Esophagus muscularis mucosa (tissue), 4 donors: Measurements from ENCODE around the gene CYGB. TPM values are rescaled to one million over a fixed set of nuclear protein-coding genes. Genes with fewer than 3 reads are reported as not detected.

Experiments used
- DNase-seq: peaks from one replicate; pipeline ENCODE4 v3.0.0-alpha.2; 2017; ENCODE audit errors: extremely low spot score
- H3K27ac ChIP-seq, 4 donors: fragments of 200-600 bp; sonication (generic); replicated peaks in 1 of 4; 1 replicate in 3 of 4; 2 replicates in 1 of 4; pipeline ENCODE4 v1.5.1; 2016 to 2019; ENCODE audit warnings: mild to moderate bottlenecking in 1 of 4
- H3K27me3 ChIP-seq, 4 donors: fragments of 200-600 bp; sonication (generic); one replicate each; pipeline versions ENCODE4 v1.5.1 to v1.6.0; 2016 to 2019
- H3K36me3 ChIP-seq, 4 donors: fragments of 200-600 bp; sonication (generic); one replicate each; pipeline ENCODE4 v1.5.1; 2016 to 2019
- H3K4me1 ChIP-seq, 4 donors: fragments of 200-600 bp; sonication (generic); one replicate each; pipeline ENCODE4 v1.5.1; 2016 to 2019
- H3K4me3 ChIP-seq, 4 donors: fragments of 200-600 bp; sonication (generic); 1 replicate in 2 of 4; 2 replicates in 2 of 4; pipeline ENCODE4 v1.5.1; 2016 to 2019; ENCODE audit warnings: mild to moderate bottlenecking in 4 of 4, moderate library complexity in 1 of 4
- H3K9me3 ChIP-seq, 4 donors: fragments of 200-600 bp; sonication (generic); 1 replicate in 3 of 4; 2 replicates in 1 of 4; pipeline ENCODE4 v1.5.1; 2016 to 2019
- CTCF ChIP-seq, 3 experiments: fragments of 200-600 bp in 2 of 3; fragments of 450-650 bp in 1 of 3; sonication (generic) in 2 of 3; IDR thresholded peaks; one replicate each; pipeline ENCODE4 v1.5.1; 2017 to 2019; ENCODE audit warnings: antibody characterized with exemption in 3 of 3, mild to moderate bottlenecking in 2 of 3, moderate library complexity in 1 of 3
- EP300 ChIP-seq: sonication (generic); formaldehyde crosslinking; IDR thresholded peaks from one replicate; pipeline ENCODE4 v1.6.1; 2017; ENCODE audit warnings: antibody characterized with exemption
- POLR2A ChIP-seq: fragments of 450-650 bp; IDR thresholded peaks from one replicate; pipeline ENCODE4 v1.6.1; 2017; ENCODE audit warnings: antibody characterized with exemption, moderate library complexity, mild to moderate bottlenecking, low read depth
- POLR2AphosphoS5 ChIP-seq, 2 donors: sonication (generic); formaldehyde crosslinking; IDR thresholded peaks; one replicate each; pipeline ENCODE4 v1.6.1; 2017; ENCODE audit warnings: antibody characterized with exemption in 2 of 2
- WGBS: methylation state at CpG from one replicate; pipeline ENCODE4 v1.1.5; 2018; 5-methylcytosine and 5-hydroxymethylcytosine counted together
- intact Hi-C: fragments of 100-400 bp; cut with DNase I; formaldehyde crosslinking; loops from one replicate; pipeline ENCODE4 v1.15.1; 2023
- total RNA-seq, 4 donors: library from RNA; depleted of rRNA; stranded (reverse); fragments of >200 nt; gene quantifications; one replicate each; pipeline versions ENCODE4 v1.1.0 to v1.2.1, GENCODE V29; 2016

Gene CYGB
- total RNA-seq, 4 donors from 2014 or later: 10.8 to 23.5 (median 20.7) TPM

GRCh38 chr17:76500074-76500746 is 37.3 kb downstream of the CYGB start:
- Histone ChIP-seq H3K9me3 (no peaks in the 10 kb centered on the region), H3K27ac (peak overlapping the region; percentile 77 to 85 (median 82)), H3K36me3 (no peaks in the 10 kb centered on the region), H3K27me3 (no peaks in the 10 kb centered on the region), H3K4me3 (peak overlapping the region; percentile 65 to 88 (median 68)), H3K4me1 (peaks cover 39 to 52% (median 49%) of the 10 kb centered on the region in 4 donors)
- 69% methylated on average over 13 of the region's 17 CpGs for WGBS
- no peak for TF ChIP-seq EP300
- no peak for TF ChIP-seq POLR2A
- TF ChIP-seq CTCF (IDR thresholded peaks at IDR 0.05): no peak
- peak in 1 of 2 donors; percentile 18 for TF ChIP-seq POLR2AphosphoS5 (IDR thresholded peaks at IDR 0.05)
- no peak for DNase-seq
- intact Hi-C loops: loop anchor here (10.0 kb wide), 1 partner anchor 195 kb away; the partner anchor contains the start of gene QRICH2

- peak overlapping the region; percentile 77 to 85 (median 82) for H3K27ac ChIP-seq
Measured at GRCh38 chr17:76499267-76499667, 38.2 kb downstream of the CYGB start.

GRCh38 chr17:76498876-76499251 is 38.6 kb downstream of the CYGB start:
- 81% methylated on average over 4 of the region's 4 CpGs for WGBS
- DNase-seq: no peak
- peak overlapping the region in 1 of 4 donors; percentile 68 for H3K4me3 ChIP-seq
- no peaks in the 10 kb centered on the region for H3K9me3 ChIP-seq
- H3K27ac ChIP-seq: peak overlapping the region; percentile 77 to 85 (median 82)
- H3K36me3 ChIP-seq: peaks cover 0 to 4% (median 0%) of the 10 kb centered on the region in 4 donors
- peaks cover 43 to 56% (median 52%) of the 10 kb centered on the region in 4 donors for H3K4me1 ChIP-seq
- no peak for TF ChIP-seq EP300
- TF ChIP-seq CTCF (IDR thresholded peaks at IDR 0.05): no peak
- TF ChIP-seq POLR2AphosphoS5 (IDR thresholded peaks at IDR 0.05): no peak
- TF ChIP-seq POLR2A: no peak
- H3K27me3 ChIP-seq: no peaks in the 10 kb centered on the region
- intact Hi-C loops: no loop called here

More at GRCh38 chr17:76499267-76499667, 38.2 kb downstream of the CYGB start:
- peaks cover 0 to 4% (median 0%) of the 10 kb centered on the region in 4 donors for H3K36me3 ChIP-seq
- no peak for DNase-seq
- peaks cover 39 to 52% (median 49%) of the 10 kb centered on the region in 4 donors for H3K4me1 ChIP-seq
- no peak for TF ChIP-seq POLR2A
- no peak for TF ChIP-seq EP300
- TF ChIP-seq POLR2AphosphoS5 (IDR thresholded peaks at IDR 0.05): no peak
- no peak for TF ChIP-seq CTCF (IDR thresholded peaks at IDR 0.05)
- intact Hi-C loops: no loop called here
- 77% methylated on average over 5 of the region's 5 CpGs for WGBS
- no peaks in the 10 kb centered on the region for H3K9me3 ChIP-seq
- H3K27me3 ChIP-seq: no peaks in the 10 kb centered on the region
- peak overlapping the region; percentile 65 to 88 (median 68) for H3K4me3 ChIP-seq

- Histone ChIP-seq H3K9me3 (no peaks in the 10 kb centered on the region), H3K4me1 (peaks cover 49 to 62% (median 59%) of the 10 kb centered on the region in 4 donors), H3K36me3 (peaks cover 0 to 4% (median 0%) of the 10 kb centered on the region in 4 donors), H3K27me3 (no peaks in the 10 kb centered on the region), H3K4me3 (peak overlapping the region; percentile 4 to 68 (median 10)), H3K27ac (peak overlapping the region; percentile 55 to 85 (median 80))
- DNase-seq: no peak
- TF ChIP-seq POLR2AphosphoS5 (IDR thresholded peaks at IDR 0.05): peak in 1 of 2 donors; percentile 60
- TF ChIP-seq EP300: no peak
- no peak for TF ChIP-seq CTCF (IDR thresholded peaks at IDR 0.05)
- no peak for TF ChIP-seq POLR2A
- 31% methylated on average over 10 of the region's 31 CpGs for WGBS
- intact Hi-C loops: no loop called here
Measured at GRCh38 chr17:76497979-76498875, 39.3 kb downstream of the CYGB start.
